AG09319 (cell line): Measurements from ENCODE around the gene ORAI2.

ENCODE experiments used
- DNase-seq: peaks from one replicate; pipeline ENCODE4 v3.0.0-alpha.2; 2010; ENCODE audit warnings: low read depth; ENCODE audit errors: extremely low read depth
- TF ChIP-seq, protein P1 (sequence below): IDR thresholded peaks from 2 replicates; pipeline ENCODE4 v1.5.1; 2011; ENCODE audit warnings: low read depth, mild to moderate bottlenecking, inconsistent platforms, low read length, moderate library complexity

Gene ORAI2

DNA sequence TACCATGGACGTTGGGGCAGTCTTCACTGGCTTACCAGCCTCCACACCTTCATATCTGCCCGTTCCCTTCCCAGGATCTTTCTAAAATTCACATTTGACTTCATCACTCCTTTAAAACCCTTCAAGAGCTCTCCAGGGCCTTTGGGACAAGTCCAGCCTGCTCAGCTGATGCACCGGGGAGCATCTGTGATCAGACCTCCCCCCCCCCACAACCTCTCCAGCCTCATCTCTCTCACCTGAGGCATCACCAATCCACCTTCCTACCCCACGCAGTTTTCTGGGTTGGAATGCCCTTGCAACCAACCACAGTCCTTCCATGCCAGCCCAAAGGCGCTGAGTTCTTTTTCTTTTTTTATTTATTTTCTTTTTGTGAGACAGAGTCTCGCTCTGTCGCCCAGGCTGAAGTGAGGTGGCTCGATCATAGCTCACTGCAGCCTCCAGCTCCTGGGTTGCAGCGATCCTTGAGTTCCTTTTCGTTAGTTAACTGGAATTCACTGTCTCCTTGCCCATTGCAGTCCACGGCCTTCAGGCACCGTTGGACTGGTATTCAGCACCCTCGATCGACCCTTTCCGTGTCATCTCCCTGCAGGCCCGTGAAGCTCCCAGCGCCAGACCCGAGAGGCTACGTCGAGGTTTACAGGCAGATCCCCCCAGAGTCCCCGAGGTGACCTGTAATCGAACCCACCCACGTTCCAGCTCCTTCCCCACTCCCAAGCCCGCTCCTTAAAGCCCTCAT is 30.6 kb downstream of the ORAI2 start:
- no peak for DNase-seq
- TF ChIP-seq, protein P1, sequence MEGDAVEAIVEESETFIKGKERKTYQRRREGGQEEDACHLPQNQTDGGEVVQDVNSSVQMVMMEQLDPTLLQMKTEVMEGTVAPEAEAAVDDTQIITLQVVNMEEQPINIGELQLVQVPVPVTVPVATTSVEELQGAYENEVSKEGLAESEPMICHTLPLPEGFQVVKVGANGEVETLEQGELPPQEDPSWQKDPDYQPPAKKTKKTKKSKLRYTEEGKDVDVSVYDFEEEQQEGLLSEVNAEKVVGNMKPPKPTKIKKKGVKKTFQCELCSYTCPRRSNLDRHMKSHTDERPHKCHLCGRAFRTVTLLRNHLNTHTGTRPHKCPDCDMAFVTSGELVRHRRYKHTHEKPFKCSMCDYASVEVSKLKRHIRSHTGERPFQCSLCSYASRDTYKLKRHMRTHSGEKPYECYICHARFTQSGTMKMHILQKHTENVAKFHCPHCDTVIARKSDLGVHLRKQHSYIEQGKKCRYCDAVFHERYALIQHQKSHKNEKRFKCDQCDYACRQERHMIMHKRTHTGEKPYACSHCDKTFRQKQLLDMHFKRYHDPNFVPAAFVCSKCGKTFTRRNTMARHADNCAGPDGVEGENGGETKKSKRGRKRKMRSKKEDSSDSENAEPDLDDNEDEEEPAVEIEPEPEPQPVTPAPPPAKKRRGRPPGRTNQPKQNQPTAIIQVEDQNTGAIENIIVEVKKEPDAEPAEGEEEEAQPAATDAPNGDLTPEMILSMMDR: no peak

DNA sequence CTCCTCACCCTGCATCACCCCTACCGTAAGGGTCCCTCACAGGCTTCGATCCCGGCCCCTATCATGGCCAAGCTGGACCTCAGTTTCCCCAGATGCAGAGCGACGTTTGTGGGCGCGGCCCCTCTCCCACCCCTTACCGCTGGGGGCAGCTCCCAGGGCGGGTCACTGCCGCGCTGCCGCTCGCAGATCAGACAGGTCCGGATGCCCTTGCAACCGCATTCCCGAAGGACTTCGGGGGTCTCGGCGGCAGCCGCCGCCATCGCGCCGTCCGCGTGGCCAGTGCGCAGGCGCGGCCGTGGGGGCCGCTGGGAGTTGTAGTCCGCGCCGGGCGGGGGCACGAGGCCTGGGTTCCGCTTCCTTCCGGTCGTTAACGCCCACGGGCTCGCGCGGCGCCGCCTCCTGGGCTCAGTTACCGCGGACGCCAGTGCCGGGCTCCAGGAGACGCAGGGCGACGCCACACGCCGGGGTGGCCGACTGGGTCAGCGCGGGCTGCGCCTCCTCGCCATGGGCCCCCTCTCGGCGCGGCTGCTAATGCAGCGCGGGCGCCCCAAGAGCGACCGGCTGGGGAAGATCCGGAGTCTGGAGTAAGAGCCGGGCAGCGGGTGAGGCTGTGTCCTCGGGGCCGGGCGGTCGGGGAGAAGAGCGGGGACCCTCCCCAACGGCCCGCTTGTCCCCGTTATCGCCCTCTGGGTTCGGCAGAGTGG is 31.4 kb downstream of the ORAI2 start, which contains the start of the genes ALKBH4 and LRWD1:
Gene ALKBH4 (minus strand): TSS at position 287 of the 704 bp plus-strand sequence. CDS start 27 bp downstream, at position 260.
Gene LRWD1 (plus strand): TSS at position 408 of the 704 bp plus-strand sequence. CDS start 97 bp downstream, at position 505.
- TF ChIP-seq, protein P1: no peak
- peak; percentile 77 for DNase-seq

GRCh38 chr7:102466097-102466496 is 32.7 kb downstream of the ORAI2 start:
- TF ChIP-seq, protein P1: no peak
- no peak for DNase-seq

GRCh38 chr7:102467581-102468477 is 34.5 kb downstream of the ORAI2 start:
- TF ChIP-seq, protein P1: no peak
- no peak for DNase-seq

DNA sequence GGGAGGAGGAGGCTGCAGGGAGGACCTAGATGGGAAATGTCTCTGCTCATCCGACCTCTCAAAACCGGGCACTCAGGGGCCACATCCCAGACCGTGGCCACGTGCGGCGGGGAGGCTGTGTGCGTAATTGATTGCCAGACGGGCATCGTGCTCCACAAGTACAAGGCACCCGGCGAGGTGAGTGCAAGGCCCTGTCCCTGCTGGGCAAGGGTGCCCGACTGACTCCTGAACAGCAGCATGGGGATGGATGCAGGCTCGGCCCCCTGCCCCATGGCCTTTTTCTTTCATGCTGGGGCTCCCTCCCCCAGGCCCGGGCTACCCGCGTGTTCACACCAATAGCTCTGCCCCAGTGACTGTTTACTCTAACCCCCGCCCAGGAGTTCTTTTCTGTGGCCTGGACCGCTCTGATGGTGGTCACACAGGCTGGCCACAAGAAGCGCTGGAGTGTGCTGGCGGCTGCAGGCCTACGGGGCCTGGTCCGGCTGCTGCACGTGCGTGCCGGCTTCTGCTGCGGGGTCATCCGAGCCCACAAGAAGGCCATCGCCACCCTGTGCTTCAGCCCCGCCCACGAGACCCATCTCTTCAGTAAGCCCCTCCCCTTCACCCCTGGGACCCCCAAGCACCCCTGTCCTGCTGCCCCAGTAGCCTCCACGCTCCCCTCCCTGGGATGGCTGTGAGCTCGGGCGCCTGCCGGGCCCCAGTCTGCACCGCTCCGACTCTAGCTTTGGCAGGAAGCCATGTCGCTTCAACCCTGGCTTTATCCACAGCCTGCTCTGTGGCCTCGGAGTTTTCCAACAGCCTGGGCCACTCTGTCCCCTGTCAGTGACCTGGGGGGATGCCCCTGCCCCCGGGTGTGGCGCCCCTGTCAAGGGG is 35.3 kb downstream of the ORAI2 start:
- TF ChIP-seq, protein P1: no peak
- DNase-seq: no peak

DNA sequence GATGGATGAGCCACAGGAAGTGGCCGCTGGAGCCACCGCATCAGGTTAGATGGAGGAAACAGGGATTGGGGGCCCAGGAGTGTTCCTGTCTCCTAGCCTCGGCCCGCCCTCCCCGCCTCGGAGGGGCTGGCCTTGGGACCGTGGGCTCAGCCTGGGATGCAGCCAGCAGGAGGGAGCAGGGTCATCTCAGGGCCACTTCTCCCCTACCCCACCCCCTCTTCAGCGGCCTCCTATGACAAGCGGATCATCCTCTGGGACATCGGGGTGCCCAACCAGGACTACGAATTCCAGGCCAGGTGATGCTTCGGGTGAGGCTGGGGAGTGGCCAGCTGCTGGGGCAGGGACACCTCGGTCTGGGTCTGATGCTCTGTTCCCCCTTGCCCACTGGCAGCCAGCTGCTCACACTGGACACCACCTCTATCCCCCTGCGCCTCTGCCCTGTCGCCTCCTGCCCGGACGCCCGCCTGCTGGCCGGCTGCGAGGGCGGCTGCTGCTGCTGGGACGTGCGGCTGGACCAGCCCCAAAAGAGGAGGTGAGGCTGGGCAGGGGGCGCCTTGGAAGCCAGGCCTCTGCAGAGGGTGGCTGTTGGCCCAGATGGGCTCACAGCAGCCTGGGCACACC is 36.1 kb downstream of the ORAI2 start:
- no peak for DNase-seq
- TF ChIP-seq, protein P1: no peak
